ENCODE results near the gene SRMS.

Gene SRMS

DNA sequence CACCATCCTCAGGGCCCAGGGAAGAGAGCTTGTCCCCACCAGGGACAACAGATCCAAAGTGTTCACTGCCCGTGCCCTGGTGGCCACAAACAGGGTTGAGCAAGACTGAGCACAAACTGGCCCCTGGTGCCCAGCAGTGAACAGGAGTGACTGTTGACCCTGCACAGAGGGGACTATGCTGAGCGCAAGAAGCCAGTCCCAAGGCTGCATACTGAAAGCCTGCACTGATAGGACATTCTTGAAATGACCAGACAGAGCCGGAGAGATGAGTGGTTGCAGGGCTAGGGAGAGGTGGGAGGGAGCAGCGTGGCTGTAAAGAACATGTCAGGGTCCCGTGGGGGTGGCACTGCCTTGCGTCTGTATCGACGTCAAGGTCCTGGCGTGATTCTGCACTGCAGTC, 3.5 kb upstream of the SRMS start:
- no peak for DNase-seq

DNA sequence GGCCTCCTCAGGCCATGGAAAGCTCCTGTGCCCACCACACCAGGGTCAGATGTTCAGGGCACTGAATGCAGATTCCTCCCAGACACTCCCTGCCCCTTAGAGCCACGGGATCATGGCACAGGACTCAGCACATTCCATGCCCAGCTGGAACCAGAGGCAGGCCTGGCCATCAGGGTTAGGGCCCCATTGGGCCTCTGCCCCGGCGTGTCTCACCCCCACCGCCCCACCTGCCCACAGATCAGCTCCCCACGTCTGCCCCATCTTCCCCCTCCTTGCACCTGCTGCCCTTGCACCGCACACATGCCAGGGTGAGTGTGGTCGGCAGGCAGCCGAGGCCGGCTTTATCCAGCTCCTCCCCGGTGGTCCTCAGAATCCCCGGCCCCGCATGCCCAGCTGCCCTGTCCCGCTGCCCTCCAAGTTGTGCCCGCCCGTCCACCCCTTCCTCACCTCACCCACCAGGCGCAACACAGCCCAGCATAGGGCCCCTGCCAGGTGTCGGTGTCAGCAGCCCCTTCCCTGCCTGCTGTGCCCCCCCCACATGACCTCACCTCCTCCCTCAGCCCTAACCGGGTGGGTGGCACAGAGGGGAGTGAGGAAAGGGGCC, 2.2 kb upstream of the SRMS start:
- DNase-seq, result no peak

DNA sequence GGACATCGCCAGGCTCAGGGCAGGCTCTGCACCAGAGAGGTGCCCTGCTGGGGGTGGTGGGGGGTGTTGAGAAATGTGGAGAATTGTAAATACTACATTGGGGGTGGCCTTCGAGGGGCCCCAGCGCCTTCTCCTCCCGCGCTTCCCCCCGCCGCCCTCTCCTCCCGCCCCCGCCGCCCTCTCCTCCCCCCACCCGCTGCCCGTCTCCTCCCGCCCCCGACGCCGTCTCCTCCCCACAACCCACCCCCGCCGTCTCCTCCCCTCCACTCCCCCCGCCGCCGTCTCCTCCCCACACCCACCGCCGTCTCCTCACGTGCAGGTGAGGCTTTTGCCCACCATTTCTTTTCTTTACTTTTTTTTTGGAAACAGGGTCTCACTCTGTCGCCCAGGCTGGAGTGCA, 1.5 kb upstream of the SRMS start:
- no peak for DNase-seq

DNA sequence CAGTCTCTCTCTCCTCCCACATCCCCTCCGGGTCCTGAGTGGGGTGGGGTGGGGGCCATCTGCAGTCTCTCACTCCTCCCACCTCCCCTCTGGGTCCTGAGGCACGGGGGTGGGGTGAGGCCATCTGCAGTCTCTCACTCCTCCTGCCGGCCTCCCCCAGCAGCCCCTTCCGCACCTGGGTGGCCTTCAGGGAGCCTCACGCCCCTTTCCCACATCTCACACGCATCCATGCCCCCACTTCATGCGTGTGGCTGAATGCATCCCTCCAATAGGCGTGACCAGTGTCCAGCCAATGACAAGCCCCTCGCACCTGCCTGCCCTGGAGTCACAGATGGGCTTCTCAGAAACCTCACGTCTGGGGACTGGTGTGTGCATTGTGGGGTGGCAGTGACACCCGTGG, 993 bp upstream of the SRMS start:
- no peak for DNase-seq

DNA sequence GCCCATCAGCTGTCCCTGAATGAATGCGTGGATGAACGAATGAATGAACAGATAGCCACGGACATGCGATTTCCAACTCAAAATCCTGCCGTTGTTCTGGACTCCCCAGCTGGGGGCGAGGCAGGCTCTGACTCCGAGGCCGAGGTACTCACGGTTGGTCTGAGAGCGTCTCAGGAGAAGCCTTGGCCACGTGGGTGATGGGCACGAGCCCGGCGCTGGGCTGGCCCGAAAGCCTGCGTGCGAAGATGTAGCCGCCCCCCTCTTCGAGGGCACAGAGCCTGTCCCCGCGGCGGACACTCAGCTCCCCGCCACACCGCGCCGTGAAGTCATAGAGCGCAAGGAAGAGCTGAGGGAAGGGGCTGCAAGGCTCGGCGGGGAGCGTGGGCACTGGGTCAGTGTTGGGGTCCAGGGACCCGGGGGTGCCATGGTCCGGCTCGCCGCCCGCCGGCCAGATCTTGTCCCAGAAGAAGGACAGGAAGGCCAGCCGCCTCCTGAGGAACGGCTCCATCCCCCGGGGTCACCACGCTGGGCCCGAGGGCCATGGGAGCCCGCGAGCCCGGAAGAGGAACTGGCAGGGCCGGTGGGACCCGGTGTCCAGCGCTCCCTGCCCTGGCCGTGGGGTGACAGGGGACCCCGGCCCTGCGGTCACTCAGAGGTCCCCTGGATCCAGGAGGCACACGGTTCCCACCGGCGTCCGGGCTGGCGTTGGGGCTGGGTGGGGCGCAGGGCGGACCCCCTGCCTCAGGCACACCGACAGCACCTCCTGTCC, 409 bp downstream of the SRMS start:
- DNase-seq, result no peak

DNA sequence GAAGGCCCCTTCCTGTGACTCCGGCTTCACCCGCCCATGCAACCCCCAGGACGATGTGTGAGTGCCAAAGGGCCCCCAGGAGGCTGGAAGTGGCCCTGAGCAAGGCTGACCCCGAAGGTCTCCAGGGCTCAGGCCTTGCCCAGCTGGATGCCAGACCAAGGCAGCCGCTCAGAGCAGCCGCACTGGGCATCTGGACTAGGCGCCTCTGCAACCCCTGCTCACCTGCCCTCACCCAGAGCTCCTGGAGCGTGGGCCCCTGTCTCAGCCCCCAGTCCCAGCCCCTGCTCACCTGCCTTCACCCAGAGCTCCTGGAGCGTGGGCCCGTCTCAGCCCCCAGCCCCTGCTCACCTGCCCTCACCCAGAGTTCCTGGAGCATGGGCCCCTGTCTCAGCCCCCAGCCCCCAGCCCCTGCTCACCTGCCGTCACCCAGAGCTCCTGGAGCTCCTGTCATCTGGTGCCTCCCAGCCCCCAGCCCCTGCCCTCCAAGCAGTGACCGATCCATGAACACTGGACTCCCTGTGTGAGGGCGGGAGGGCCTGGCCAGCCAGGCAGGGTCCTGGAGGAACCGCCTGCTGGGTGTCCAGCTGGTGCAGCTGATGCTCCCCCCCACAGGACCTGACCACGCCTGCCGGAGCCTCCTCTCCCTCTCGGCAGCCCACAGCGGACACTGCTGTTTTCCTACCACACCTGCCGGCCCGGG, 1.1 kb downstream of the SRMS start:
- peak in 2 of 3 experiments; percentile 52 to 66 for DNase-seq

DNA sequence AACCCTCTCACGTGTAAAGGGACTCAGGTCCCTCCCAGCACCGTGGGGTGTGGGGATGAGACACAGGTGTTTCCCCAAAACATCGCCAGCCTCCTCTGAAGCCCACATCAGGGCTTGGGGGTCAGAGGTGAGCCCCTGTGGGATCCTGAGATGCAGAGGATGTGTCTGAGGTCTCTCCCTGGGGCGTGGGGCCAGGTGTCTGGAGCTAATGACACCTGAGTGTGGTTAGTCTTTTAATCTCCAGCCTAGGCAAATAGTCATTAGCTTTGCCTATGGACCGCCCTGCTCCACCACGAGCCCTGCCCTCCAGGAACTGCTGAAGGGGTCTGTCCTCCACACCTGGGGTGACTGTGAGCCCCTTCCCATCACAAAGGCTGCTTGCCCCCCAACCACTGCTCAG, 1.7 kb downstream of the SRMS start:
- peak in 2 of 3 experiments; percentile 68 to 74 for DNase-seq

DNA sequence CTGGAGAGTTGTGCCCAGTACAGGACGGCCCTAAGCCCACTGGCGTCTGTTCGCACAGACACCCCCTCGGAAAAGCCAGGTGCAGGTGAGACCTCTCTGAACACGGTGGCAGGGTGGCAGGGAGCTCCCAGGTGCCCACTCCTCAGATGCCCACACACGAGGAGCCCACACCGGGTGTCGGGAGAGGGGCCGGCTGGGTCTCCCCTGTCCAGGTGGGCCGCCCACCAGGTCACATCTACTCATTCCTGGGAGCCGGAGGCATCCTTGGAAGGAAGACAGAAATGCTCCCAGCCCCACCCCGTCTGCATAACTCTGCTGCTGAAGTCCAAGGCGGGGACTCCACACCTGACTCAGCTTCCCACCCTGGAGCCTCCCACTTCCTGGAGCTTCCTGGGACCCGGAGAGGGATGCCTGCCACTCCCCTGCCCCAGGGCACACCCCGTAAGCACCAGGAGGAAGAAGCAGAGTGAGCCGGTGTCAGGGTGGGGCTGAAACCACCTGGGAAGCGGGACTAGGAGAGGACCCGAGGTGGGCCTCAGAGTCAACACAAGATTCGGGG, 2.5 kb downstream of the SRMS start:
- no peak for DNase-seq

DNA sequence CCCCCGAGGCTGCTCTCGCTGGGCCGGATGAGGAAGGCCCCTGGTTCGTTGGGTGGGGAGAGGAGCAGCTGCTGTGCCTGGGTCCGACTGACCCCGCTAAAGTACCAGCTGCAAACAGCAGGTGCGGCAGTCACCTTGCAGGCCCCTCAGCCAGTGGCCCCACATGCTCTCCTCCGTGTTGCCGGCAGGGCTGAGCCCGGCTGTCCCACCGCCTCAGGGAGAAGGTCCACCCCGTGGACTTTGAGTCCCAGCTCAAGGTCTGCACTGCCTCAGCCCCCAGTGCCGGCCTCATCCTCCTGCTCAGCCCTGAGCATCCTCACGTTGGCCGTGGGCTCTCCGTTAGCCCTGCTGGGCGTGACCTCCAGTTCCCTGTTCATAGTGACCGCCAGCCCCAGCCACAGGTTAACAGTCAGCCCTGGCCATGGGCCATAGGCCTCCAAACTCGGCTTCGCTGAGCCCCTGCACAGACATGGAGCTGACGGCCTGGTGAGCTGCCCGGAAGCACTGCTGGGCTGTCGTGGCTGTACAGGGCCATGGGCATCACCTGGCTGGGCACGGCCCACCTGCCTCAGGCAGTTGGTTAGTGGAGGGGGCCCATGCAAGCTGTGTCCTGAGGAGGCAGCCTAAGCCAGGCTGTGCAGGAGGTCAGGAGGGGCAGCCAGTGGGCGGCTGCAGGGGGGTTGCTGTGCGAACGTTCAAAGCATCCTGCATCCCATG, 3.1 kb downstream of the SRMS start:
- DNase-seq, result no peak

DNA sequence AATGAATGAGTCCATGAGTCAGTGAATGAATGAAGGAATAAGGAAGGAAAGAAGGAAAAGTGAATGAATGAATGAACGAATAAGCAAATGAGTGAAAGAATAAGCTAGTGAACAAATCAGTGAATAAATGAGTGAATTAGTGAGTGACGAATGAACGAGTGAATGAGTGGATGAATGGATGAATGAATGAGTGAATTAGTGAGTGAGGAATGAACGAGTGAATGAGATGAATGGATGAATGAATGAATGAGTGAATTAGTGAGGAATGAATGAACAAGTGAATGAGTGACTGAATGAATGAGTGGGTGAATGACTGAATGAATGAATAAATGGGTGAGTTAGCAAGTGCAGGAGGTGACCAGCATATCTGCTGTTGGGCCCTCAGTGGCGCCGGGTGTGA, 3.8 kb downstream of the SRMS start:
- DNase-seq, result no peak

DNA sequence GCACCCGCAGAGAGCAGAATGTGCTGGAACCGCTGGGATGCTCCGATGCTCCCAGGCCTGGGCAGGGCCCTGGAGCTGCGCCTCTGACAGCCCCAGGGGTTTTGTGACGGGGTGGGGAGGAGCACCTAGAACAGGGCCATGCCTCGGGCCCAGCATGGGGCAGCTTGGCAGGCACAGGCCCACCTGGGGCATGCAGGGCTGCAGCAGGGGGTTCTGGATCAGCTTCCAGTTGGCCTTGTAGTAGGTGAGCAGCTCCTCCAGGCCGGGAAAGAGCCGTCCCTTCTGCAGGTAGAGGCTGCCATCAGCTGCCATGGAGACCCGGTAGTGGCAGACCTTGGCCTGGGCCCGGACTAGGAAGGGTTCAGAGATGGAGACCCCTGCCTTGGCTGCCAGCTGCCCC, 4.4 kb downstream of the SRMS start:
- DNase-seq, result no peak

DNA sequence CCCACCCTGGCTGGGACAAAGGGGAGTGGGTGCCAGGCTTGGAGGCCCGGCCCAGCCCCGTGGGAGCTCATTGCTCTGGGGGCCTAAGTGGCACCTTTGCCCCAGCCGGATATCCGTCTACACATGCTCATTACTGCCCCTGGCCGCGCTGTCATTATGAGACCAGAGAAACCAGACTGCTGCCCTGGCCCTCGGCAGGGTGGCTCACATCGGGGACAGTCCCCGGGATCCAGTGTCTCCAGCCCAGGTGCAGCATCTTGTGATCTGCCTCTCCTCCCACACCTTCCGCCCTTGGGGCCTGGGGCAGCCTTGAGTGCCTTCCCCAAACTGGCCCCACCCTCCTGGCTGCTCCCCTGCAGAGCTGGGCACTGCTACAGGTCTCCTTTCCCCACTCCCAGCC, 4.9 kb downstream of the SRMS start:
- peak in 2 of 3 experiments; percentile 22 to 42 for DNase-seq

DNA sequence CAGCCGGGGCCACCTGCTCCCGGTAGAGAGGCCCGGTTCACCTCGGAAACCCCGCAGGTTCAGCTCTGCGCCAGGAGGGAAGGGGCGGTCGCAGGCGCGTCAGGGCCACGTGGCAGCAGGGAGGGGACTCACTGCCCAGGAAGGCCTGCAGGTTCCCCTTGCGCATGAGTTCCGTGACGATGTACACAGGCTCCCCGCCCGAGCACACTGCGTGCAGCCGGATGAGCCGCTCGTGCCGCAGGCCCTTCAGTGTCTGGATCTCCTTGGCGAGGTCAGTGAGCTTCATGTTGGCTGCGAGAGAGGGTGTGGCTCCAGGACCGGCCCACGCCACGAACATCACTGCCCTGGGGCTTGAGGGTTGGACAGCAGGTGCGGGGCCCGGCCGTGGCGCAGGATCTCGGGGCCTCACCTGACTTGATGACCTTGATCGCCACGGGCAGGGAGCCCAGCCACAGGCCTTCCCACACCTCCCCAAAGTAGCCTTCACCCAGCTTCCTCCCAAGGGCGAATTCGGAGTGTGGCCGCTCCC, 5.5 kb downstream of the SRMS start:
- DNase-seq, result peak in 2 of 3 experiments; percentile 80 to 85

DNA sequence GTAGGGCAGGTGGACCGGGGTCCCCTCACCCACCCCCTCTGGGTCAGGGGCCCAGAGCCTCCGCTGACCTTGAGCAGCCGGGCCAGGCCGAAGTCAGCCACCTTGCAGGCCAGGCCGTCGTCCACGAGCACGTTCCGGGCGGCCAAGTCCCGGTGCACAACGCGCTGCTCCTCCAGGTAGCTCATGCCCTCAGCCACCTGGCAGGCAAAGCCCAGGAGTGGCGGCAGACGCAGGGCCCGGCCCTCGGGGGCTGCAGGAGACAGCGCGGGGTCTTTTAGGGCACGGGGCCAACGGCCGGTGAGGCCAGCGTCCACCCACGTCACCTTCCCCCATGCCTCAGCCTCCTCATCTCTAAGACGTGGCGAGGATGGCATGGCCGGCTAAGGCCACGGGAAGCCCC, 6.2 kb downstream of the SRMS start:
- no peak for DNase-seq

DNA sequence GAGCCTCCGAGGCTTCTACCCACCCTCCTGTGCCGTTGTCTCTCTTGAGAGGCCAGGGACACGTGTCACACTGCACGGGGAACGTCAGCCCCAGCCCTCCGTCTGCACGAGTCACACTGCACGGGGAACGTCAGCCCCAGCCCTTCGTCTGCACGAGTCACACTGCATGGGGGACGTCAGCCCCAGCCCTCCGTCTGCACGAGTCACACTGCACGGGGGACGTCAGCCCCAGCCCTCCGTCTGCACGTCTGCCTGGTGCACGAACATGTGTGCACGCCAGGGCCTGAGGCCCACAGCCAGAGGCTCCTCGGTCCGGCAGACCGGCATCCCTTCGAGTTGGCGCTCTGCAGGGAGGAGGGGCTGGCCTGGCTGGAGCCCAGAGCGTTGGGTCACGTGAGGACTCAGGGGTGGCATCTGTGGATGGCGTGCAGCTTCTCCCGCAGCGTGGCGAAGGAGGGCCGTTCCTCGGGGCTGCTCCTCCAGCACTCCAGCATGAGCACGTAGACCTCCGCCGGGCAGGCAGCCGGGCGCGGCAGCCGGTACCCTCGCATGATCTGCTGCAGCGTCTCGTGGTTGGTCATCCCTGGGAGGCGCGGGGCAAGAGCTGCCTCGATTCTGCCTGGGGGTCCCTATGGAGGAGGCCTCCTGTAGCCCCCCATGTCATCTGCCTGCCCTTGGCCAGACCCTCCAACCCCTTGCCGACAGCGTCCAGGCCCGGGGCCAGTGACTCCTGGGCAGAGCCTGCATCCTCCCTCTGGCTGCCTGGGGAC, 6.9 kb downstream of the SRMS start:
- DNase-seq, result peak in 1 of 3 experiments; percentile 23

DNA sequence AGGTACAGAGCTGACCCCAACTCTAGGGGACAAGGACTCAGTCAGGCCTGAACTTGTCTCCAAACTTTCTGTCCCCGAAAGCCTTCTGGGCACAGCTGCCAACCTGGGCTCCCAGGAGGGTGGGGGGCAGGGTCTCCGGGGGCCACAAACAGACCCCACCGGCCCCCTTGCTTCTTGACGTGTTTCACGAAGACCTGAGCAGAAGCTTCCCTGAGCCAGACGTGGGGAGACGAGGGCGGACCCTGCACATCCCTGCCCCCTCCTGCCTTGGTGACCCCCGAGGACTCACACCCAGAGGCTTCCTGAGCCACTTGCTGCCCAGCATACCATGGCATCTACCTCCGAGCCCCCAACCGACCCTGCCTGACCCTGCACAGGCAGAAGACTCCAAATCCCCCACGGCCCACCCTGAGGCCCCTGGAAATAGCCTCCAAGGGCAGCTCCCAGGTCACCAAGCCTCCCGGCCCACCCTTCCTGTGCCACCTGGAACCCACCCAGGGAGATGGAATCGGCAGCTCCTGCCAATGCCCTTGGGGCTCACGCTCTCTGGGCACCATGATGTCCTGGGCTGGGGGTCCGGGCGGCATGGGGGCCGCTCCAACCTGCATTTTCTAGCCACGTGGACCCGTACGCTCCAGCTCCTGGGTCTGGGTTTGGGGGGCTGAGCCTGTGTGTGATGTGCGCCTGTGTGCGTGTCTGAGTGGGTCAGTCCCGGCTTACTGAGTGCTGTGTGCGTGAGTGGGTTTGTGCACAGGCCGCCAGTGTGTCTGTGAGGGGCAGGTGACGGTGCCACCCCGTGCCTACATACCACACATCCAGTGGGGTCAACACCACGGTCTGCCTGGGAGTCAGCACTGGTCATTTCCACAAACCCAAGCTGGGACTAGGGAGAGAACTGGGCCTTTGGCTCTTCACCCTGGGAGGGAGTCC, 7.8 kb downstream of the SRMS start:
- no peak for DNase-seq

DNA sequence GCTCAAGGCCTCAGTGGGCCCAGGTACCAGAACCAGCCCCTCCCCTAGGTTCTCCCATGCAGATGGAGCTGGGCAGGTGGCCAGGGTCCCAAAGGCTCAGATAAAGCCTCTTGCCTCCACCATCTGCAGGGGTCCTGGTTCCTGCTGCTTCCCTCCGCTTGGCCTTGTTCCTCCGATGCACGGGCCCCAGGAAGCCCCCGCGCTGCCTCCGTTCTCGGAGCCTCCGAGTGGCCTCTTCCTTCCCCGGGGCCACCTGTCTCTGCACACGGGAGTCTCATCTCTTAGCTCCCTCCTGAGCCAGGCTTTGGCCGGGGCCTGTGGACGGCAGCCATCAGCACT, 8.5 kb downstream of the SRMS start:
- DNase-seq, result no peak

DNA sequence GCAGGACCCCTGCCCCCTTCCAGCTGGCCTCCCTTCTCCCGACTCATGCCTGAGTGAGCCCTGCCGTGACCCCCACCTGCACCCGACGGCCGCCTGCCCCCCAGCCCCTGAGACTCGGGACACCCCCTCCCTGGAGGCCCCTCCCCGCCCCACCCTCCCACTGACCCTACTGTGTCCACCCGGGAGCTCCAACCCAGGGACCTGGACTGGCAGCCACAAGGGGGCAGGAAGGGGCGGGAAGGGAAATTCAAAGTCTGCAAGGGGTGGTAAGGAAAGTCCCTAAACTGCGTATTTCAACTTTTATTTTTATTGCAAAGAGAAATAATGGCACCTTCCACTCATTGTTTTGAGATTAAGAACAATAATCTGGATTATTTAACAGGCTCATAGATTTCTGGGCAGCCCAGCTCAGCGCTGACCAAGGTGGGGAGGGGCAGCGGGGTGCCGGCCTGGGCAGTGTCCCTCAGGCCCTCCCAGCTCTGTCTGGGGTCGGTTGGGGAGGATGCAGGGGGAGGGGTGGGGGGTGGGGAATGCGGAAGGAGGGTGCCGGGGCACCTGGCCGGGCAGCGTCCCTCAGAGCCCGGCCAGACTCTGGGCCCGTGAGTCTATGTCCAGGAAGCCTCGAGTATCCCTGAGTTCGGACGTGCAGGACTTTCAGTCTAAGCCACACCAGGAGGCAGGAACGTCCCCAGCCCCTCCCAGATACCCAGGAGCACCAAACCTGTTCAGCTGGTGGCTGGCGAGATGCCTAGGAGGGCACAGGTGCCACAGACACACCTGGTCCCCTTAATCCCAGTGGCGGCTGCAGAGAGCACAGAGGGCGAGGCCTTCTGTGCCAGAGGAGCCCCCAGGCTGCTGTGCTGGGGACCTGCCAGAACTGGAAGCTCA, 9.1 kb downstream of the SRMS start:
- DNase-seq, result peak in 2 of 3 experiments; percentile 75 to 89

DNA sequence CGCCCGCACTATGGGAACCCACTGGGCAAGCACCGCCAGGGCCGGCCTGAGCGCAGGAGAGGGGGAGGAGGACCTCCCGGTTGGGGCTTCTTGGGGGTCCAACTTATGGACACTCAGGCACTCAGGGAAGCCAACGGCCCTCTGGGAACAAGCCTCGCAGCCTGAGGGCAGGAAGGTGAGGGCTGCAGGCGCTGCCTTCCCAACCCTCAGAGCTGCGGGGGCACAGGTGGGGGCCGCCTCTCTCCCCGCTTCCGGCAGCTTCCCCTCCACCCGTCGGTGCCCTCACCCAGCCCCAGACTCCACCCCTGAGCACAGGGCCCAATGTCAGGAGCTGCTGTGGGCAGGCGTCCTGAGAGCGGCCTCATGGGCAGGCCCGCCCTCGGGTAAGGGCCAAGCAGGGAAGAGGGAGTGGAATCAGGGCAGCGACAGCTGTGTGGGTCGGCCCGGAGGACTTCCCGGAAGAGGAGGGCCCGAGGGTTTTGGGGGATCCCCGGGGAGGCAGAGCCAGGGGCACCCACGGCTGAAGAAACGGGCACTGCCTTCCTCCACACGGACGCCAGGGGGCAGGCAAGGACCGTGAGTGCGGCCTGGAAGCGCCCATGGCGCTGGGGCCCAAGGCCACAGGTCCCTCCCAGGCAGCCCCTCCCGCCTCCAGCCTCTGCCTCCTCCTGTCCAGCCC, 9.9 kb downstream of the SRMS start:
- DNase-seq, result peak; percentile 76 to 87 (median 84)
